ENCODE measurements around the gene SIX5.
A peak's percentile ranks its signal among the peaks of the same experiment; 100 is the strongest.
"Not testable (repeated sequence)": the region's sequence is repeated elsewhere in the genome, so short reads cannot be mapped to it uniquely, and the experiment has no call there.

The SIX5 gene

DNA sequence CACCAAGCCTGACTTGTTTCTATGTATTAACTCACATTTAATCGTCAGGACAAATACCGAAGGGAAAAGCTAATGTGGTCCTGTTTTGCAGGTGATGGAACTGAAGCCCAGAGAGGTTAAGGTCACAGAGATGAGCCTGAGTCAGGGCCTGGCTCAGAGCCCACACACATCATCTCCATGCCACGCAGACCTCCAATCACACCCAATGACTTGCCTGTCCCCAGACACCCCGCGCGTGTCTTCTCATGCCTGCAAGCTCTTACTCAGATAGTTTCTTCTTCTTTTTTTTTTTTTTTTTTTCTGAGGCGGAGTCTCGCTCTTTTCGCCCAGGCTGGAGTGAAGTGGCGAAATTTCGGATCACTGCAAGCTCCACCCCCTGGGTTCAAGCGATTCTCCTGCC, 16.4 kb downstream of the SIX5 start:
- no peak for DNase-seq

GRCh38 chr19:45751483-45751882, 17.6 kb downstream of the SIX5 start:
- DNase-seq, result not testable (repeated sequence)

DNA sequence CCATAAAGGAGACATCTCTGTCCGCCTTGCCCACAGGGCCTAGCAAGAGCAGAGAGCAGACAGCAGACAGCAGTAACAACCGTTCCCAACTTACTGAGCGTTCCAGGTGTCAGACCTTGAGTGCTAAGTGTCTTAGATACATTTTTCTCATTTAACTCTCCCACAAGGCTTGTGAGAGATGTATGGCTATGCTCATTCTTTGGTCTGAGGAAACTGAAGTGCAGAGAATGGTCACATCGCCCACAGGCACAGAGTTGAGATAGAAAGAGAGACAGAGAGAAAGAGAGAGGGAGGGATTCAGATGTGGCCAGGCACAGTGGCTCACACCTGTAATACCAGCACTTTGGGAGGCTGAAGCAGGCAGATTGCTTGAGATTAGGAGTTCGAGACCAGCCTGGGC, 21.5 kb downstream of the SIX5 start:
- no peak for DNase-seq

DNA sequence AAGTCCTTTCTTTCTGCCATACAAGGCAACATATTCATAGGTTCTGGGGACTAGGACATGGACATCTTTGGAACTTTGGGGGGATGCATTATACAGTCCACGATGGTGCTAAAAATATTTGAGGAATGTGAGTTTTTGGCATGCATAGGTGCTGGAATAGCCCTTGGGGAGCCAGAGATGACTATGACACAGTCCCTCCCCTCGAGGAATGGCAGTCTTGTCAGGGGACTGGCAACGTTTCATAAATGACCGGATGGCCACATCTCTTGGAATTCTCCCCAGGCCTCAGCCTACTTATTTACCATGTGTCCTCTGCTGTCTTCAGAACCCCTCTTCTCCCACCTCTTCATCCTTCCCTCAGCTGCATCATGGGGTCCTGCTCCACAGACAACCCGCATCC, 22.2 kb downstream of the SIX5 start:
- no peak for DNase-seq

GRCh38 chr19:45745606-45746005, 23.4 kb downstream of the SIX5 start:
- DNase-seq, result no peak

GRCh38 chr19:45742969-45743368, 26.1 kb downstream of the SIX5 start:
- no peak for DNase-seq

GRCh38 chr19:45739498-45740439, 29.3 kb downstream of the SIX5 start:
- no peak for DNase-seq

GRCh38 chr19:45733160-45733810, 35.8 kb downstream of the SIX5 start, which contains the start of gene MEIOSIN:
MEIOSIN (plus strand) TSS chr19:45733439; CDS start chr19:45735377, 1,938 bp downstream.
- no peak for DNase-seq

DNA sequence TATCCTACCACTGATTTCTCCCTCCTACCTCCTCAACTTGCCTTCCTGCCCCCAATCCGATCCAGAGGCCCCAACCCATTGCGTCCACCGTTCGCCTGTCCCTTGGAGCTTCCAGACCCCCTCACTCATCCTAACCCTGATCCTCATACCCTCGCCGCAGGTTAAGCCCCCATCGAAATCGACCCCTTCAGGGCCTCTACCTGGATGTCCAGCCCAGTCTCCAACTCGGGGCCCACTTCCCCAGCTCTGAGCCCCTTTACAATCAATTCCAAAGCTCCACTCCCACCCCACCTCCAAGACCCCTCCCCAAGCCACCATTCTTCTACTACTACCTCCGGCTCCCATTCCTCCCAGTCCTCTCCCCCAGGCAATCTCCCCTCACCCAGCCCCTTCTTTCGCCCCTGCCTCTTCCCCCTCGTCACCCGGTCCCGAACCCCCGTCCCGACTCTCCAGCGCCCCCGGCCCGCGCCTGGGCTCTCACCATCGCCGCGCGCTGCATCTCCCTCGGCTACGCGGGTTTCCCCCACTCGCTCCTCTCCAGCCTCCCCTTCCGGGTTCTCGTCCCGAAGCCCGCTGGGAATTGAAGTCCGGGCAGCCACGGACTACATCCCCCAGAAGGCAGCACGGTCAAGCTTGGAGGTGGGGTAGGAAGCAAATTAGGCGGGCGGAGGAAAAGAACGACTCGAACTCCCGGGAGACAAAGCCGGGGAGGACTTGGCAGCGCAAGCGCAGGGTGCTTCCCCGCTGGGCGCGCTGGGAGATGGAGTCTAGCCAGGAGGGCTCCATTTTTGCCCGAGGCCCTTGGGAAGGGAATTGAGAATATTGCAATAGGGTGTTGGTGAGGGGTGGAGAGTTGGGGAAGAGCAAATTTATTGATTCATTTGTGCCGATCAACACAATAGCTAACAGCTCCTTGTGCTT, 38.4 kb downstream of the SIX5 start, which contains the start of gene FBXO46:
FBXO46 (minus strand) TSS at position 529 of the 921 bp plus-strand sequence. CDS start 17,401 bp downstream, outside the sequence.
- peak; percentile 98 for DNase-seq

- peak; percentile 28 for DNase-seq
Observed at GRCh38 chr19:45729800-45730290, 39.2 kb downstream of the SIX5 start.

DNA sequence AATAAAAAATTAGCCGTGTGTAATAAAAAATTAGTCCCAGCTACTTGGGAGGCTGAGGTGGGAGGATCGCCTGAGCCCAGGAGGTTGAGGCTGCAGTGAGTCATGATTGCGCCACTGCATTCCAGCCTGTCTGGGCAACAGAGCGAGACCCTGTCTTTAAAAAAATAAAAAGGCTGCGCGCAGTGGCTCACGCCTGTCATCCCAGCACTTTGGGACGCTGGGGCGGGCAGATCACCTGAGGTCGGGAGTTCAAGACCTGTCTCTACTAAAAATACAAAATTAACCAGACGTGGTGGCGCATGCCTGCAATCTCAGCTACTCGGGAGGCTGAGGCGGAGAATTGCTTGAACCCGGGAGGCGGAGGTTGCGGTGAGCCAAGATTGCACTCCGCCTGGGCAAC, 40.4 kb downstream of the SIX5 start:
- not testable (repeated sequence) for DNase-seq

DNA sequence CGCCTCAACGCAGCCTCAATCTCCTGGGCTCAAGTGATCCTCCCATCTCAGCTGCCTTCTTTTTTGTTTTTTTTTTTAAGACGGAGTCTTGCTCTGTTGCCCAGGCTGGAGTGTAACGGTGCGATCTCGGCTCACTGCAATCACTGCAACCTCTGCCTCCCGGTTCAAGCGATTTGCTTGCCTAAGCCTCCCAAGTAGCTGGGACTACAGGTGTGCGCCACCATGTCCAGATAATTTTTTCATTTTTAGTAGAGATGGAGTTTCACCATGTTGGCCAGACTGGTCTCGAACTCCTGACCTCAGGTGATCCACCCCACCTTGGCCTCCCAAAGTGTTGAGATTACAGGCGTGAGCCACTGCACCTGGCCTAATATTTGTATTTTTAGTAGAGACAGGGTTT, 49.0 kb downstream of the SIX5 start:
- not testable (repeated sequence) for DNase-seq

- no peak for DNase-seq
Observed at GRCh38 chr19:45717983-45718650, 50.9 kb downstream of the SIX5 start.

DNA sequence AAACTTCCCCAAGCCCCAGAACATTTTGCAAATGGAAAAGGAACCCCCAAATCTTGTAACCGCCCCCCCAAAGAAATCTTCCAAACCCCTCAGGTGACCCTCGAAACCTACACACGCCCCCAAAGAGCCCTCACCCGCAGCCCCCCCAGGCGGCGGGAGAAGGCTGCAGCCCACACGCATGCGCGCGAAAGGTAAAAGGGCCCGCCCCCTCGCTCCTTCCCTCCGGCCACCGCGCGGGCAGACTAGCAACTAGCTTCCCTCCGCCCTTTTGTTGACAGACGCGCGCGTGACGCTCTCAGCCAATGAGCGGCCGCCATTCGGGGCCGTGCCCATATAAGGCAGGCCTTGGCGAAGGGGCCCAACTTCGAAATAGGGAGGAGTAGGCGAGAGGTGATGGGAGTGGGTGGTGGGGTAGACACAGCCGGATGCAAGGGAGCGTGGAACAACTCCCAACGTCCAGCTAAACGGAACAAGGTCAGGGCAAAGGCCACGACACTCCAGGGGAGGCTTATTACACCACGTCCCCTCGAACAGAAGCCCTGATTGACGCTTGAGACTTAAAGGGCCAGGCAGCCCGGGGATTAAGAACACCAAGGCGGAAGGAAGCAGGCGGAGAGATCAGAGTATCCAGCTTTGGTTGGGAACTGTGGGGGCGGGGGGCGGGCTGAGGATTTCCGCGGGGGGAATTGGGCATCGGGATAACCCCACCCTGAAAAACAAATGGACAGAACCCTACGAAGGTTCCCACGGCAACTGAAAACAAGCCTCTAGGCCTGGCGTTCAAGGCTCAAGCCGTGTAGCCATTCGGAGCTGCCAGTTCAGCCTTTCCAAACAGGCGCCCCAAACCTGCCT, 51.7 kb downstream of the SIX5 start:
- peak; percentile 99 for DNase-seq

DNA sequence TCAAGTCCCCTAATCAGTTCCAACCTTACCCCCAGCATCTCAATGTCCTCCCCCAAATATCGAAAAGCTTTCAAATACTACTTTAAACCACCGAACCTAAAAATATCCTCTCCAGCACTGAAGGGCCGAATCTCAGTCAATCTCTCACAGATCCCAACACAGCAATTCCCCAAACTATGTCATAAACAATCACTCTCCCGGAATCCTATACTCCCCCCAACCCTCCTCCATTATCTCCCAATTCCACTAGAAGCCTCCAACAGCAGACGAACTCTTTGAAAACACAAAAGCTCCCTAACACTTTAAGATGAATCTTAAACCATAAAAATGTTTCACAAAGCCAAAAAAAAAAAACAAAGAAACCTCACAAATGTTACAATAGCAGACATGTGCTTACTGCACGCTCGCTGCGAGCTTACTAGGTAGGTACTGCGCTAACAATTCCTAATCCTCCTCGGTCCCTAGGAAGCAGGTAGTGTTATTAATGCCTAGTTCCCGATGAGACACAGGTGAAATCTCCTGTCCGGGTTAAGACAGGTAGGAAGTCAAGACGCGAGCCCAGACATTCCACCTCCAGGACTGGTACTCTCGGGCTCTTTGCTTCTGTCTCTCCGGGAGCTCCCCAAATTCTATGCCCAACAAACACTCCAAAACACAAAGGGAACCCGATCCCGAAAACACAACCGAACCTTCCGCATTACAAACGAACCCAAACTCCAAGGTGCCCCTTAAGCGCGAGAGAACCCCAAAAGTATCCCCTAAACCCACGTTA, 52.5 kb downstream of the SIX5 start:
- no peak for DNase-seq

- DNase-seq, result no peak
Observed at GRCh38 chr19:45715139-45715538, 53.9 kb downstream of the SIX5 start.
